ENCODE results near the gene MAP2. TPM values are rescaled to one million over a fixed set of nuclear protein-coding genes. Genes with fewer than 3 reads are reported as not detected.

MAP2 gene
- total and polyA plus RNA-seq, 2 donors (not counting 1 experiment from before 2014, with no cell fraction given) = 51.0 to 60.1 TPM

DNA sequence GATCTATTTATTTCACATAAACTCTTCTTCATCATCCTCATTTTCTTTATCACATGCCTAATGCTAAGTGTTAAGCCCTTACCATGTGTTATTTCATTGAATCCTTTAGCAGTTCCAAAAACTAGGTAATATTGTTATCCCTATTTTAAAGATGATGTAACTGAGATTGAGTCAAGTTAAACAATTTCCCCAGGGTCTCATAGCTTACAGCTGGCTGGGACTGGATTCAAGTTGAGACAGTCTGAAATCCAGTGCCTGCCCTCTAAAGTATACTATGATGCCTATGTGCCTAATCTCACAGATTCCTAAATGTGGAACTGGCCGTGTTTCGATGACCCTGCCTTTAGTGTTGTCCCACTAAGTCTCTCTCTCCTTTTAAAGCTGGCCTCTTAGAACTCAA is 108.5 kb downstream of the MAP2 start:
- no peak for TF ChIP-seq EZH2 (IDR thresholded peaks at IDR 0.05; ENCODE audit: low read length, missing control alignments)
- TF ChIP-seq, protein P1, sequence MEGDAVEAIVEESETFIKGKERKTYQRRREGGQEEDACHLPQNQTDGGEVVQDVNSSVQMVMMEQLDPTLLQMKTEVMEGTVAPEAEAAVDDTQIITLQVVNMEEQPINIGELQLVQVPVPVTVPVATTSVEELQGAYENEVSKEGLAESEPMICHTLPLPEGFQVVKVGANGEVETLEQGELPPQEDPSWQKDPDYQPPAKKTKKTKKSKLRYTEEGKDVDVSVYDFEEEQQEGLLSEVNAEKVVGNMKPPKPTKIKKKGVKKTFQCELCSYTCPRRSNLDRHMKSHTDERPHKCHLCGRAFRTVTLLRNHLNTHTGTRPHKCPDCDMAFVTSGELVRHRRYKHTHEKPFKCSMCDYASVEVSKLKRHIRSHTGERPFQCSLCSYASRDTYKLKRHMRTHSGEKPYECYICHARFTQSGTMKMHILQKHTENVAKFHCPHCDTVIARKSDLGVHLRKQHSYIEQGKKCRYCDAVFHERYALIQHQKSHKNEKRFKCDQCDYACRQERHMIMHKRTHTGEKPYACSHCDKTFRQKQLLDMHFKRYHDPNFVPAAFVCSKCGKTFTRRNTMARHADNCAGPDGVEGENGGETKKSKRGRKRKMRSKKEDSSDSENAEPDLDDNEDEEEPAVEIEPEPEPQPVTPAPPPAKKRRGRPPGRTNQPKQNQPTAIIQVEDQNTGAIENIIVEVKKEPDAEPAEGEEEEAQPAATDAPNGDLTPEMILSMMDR (conservative IDR thresholded peaks at IDR 0.05 in 1 of 2, IDR thresholded peaks at IDR 0.05 in 1 of 2; ENCODE audit: low read depth in 1 of 2, low read length in 2 of 2) = no peak
- H2AFZ ChIP-seq (ENCODE audit: low read length) = no peak overlapping the region
- H3K9me3 ChIP-seq (ENCODE audit: control insufficient read depth, insufficient read depth, low read depth, low read length) = no peaks in the 10 kb centered on the region
- no peaks in the 10 kb centered on the region for H4K20me1 ChIP-seq (ENCODE audit: control insufficient read depth, extremely low read depth, insufficient read depth, low read length)
- H3K27ac ChIP-seq (ENCODE audit: insufficient read depth, low read length) = no peak overlapping the region
- no peak overlapping the region for H3K9ac ChIP-seq (ENCODE audit: insufficient read depth, low read length)
- H3K4me3 ChIP-seq (replicated peaks in 1 of 4; ENCODE audit: control extremely low read depth in 1 of 4, insufficient read depth in 1 of 4, low read depth in 3 of 4, low read length in 4 of 4) = no peak overlapping the region
- no peaks in the 10 kb centered on the region for H3K4me1 ChIP-seq (ENCODE audit: control insufficient read depth, extremely low read depth, insufficient read depth, low read length)
- DNase-seq (ENCODE audit: low read depth in 2 of 2) = no peak
- H3K36me3 ChIP-seq (ENCODE audit: control insufficient read depth, insufficient read depth, low read length) = no peaks in the 10 kb centered on the region
- H3K79me2 ChIP-seq (ENCODE audit: control insufficient read depth, insufficient read depth, low read length) = no peaks in the 10 kb centered on the region
- H3K4me2 ChIP-seq (ENCODE audit: extremely low read depth, insufficient read depth, low read length) = no peak overlapping the region
- H3K27me3 ChIP-seq (ENCODE audit: control insufficient read depth, insufficient read depth, low read length) = no peaks in the 10 kb centered on the region

DNA sequence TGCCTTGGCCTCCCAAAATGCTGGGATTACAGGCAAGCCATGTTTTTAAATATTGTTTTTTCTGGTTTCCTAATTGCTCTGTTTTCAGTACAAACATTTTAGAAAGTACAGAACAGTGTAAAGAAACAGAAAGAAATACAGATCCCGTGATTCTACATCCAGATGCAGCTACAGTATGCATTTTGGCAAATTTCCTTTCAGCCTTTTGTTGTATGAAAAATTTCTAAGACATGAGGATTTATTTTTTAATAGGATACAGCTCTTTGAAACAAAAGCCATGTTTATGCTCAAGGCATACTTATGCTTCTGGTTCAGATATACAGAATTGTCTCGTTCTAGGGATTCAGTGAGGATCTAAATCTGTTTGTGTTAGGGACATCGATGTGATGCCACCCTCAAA is 109.5 kb downstream of the MAP2 start:
- Histone ChIP-seq H3K36me3 (ENCODE audit: control insufficient read depth, insufficient read depth, low read length) (no peaks in the 10 kb centered on the region), H3K4me3 (replicated peaks in 1 of 4; ENCODE audit: control extremely low read depth in 1 of 4, insufficient read depth in 1 of 4, low read depth in 3 of 4, low read length in 4 of 4) (no peak overlapping the region), H3K9me3 (ENCODE audit: control insufficient read depth, insufficient read depth, low read depth, low read length) (no peaks in the 10 kb centered on the region), H2AFZ (ENCODE audit: low read length) (no peak overlapping the region), H4K20me1 (ENCODE audit: control insufficient read depth, extremely low read depth, insufficient read depth, low read length) (no peaks in the 10 kb centered on the region), H3K4me2 (ENCODE audit: extremely low read depth, insufficient read depth, low read length) (no peak overlapping the region), H3K79me2 (ENCODE audit: control insufficient read depth, insufficient read depth, low read length) (no peaks in the 10 kb centered on the region), H3K27ac (ENCODE audit: insufficient read depth, low read length) (no peak overlapping the region), H3K27me3 (ENCODE audit: control insufficient read depth, insufficient read depth, low read length) (no peaks in the 10 kb centered on the region), H3K9ac (ENCODE audit: insufficient read depth, low read length) (no peak overlapping the region), H3K4me1 (ENCODE audit: control insufficient read depth, extremely low read depth, insufficient read depth, low read length) (no peaks in the 10 kb centered on the region)
- TF ChIP-seq EZH2 (IDR thresholded peaks at IDR 0.05; ENCODE audit: low read length, missing control alignments) = no peak
- TF ChIP-seq, protein P1 (conservative IDR thresholded peaks at IDR 0.05 in 1 of 2, IDR thresholded peaks at IDR 0.05 in 1 of 2; ENCODE audit: low read depth in 1 of 2, low read length in 2 of 2) = no peak
- DNase-seq (ENCODE audit: low read depth in 2 of 2) = no peak

DNA sequence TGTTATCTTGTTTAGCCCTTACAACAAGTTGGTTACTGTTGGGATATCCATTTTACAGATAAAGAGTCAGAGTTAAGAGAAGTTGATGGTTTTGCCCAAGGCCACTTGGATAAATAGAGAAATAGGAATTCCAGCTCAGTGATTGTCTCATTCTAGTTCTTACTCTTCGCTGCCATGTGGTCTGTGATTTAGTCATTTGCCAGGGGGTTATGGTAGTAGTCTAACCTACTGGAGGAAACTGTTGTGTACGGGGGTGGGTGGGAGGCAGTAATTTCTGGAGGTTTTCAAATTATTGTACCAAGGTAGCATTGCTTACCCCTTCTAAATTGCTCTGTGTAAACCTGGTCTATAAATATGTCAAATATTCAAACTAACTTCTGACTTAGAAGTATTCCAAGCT is 110.4 kb downstream of the MAP2 start:
- Histone ChIP-seq H3K9ac (ENCODE audit: insufficient read depth, low read length) (no peak overlapping the region), H3K4me1 (ENCODE audit: control insufficient read depth, extremely low read depth, insufficient read depth, low read length) (no peaks in the 10 kb centered on the region), H3K79me2 (ENCODE audit: control insufficient read depth, insufficient read depth, low read length) (no peaks in the 10 kb centered on the region), H3K4me2 (ENCODE audit: extremely low read depth, insufficient read depth, low read length) (no peak overlapping the region), H4K20me1 (ENCODE audit: control insufficient read depth, extremely low read depth, insufficient read depth, low read length) (no peaks in the 10 kb centered on the region), H3K4me3 (replicated peaks in 1 of 4; ENCODE audit: control extremely low read depth in 1 of 4, insufficient read depth in 1 of 4, low read depth in 3 of 4, low read length in 4 of 4) (no peak overlapping the region), H3K27ac (ENCODE audit: insufficient read depth, low read length) (no peak overlapping the region), H3K9me3 (ENCODE audit: control insufficient read depth, insufficient read depth, low read depth, low read length) (no peaks in the 10 kb centered on the region), H2AFZ (ENCODE audit: low read length) (no peak overlapping the region), H3K27me3 (ENCODE audit: control insufficient read depth, insufficient read depth, low read length) (no peaks in the 10 kb centered on the region), H3K36me3 (ENCODE audit: control insufficient read depth, insufficient read depth, low read length) (no peaks in the 10 kb centered on the region)
- no peak for TF ChIP-seq EZH2 (IDR thresholded peaks at IDR 0.05; ENCODE audit: low read length, missing control alignments)
- TF ChIP-seq, protein P1 (conservative IDR thresholded peaks at IDR 0.05 in 1 of 2, IDR thresholded peaks at IDR 0.05 in 1 of 2; ENCODE audit: low read depth in 1 of 2, low read length in 2 of 2) = no peak
- no peak for DNase-seq (ENCODE audit: low read depth in 2 of 2)
